Fibroblast of mammary gland (primary cell): ENCODE data around the gene MARVELD1.

Experiments
- DNase-seq: peaks from one replicate; pipeline ENCODE4 v3.0.0-alpha.2; 2010; ENCODE audit warnings: low read depth
- H3K4me3 ChIP-seq: 2 replicates; pipeline ENCODE4 v1.5.1; 2011; ENCODE audit warnings: low read depth, mild to moderate bottlenecking, low read length, moderate library complexity; ENCODE audit not compliant: control insufficient read depth
- CTCF ChIP-seq: conservative IDR thresholded peaks from 2 replicates; pipeline ENCODE4 v1.5.1; 2011; ENCODE audit warnings: low read depth, low read length, inconsistent platforms; ENCODE audit not compliant: control insufficient read depth, insufficient read depth

Gene MARVELD1

GRCh38 chr10:97717627-97718026 is 4.1 kb downstream of the MARVELD1 start:
- no peak for TF ChIP-seq CTCF
- no peak overlapping the region for H3K4me3 ChIP-seq
- no peak for DNase-seq

- no peak overlapping the region for H3K4me3 ChIP-seq
- no peak for DNase-seq
- TF ChIP-seq CTCF: no peak
These were observed 4.6 kb downstream of the MARVELD1 start for GRCh38 chr10:97718178-97718577.

GRCh38 chr10:97718659-97719142 is 5.2 kb downstream of the MARVELD1 start:
- no peak overlapping the region for H3K4me3 ChIP-seq
- no peak for TF ChIP-seq CTCF
- DNase-seq: peak; percentile 56

GRCh38 chr10:97719602-97720001 is 6.1 kb downstream of the MARVELD1 start:
- no peak overlapping the region for H3K4me3 ChIP-seq
- DNase-seq: no peak
- TF ChIP-seq CTCF: no peak

GRCh38 chr10:97721871-97722780 is 8.6 kb downstream of the MARVELD1 start:
- DNase-seq: no peak
- no peak for TF ChIP-seq CTCF
- H3K4me3 ChIP-seq: no peak overlapping the region

DNA sequence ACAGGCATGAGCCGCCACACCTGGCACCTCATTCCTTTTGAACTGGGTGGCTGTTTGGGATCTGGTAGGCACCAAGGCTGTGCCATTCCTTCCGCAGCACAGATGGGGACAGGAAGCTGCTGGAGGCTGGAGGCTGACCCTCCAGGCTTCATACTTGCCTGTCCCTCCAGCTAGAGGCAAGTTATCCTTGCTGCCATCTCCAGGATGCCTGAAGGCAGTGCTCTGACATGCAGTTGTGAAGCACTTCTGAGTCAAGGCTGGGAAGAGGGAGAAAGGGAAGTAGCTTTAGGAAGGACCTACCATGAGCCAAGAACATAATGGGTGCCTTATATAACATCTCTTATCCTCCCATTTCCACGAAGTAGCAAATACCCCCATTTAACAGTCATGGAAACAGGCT is 9.5 kb downstream of the MARVELD1 start:
- no peak for DNase-seq
- no peak for TF ChIP-seq CTCF
- no peak overlapping the region for H3K4me3 ChIP-seq
